GM21786 (cell line): Measurements from ENCODE around the gene LRP3.
A peak's percentile ranks its signal among the peaks of the same experiment; 100 is the strongest.

ENCODE experiments used
- ATAC-seq: cut with Tn5 transposase; IDR thresholded peaks from one replicate; pipeline ENCODE4 v1.9.1; 2021; ENCODE audit not compliant: unreplicated experiment

LRP3 gene

GRCh38 chr19:33235269-33235995 is 41.3 kb downstream of the LRP3 start:
- ATAC-seq: peak; percentile 85

GRCh38 chr19:33235996-33236350 is 41.8 kb downstream of the LRP3 start:
- ATAC-seq: no peak

- ATAC-seq: no peak
Observed at GRCh38 chr19:33236696-33237390, 42.7 kb downstream of the LRP3 start.

GRCh38 chr19:33238481-33239149 is 44.5 kb downstream of the LRP3 start:
- ATAC-seq: no peak

- ATAC-seq: no peak
Observed at GRCh38 chr19:33239223-33239975, 45.3 kb downstream of the LRP3 start.

- ATAC-seq: no peak
Observed at GRCh38 chr19:33240181-33240771, 46.1 kb downstream of the LRP3 start.

GRCh38 chr19:33241091-33241529 is 47.0 kb downstream of the LRP3 start:
- no peak for ATAC-seq

- ATAC-seq: no peak
Observed at GRCh38 chr19:33241530-33242101, 47.5 kb downstream of the LRP3 start.

- no peak for ATAC-seq
Observed at GRCh38 chr19:33242131-33242530, 48.0 kb downstream of the LRP3 start.

GRCh38 chr19:33242911-33243310 is 48.8 kb downstream of the LRP3 start:
- ATAC-seq: no peak

- ATAC-seq: no peak
Observed at GRCh38 chr19:33245948-33246708, 52.0 kb downstream of the LRP3 start.

GRCh38 chr19:33246709-33247440 is 52.7 kb downstream of the LRP3 start:
- ATAC-seq: no peak

GRCh38 chr19:33247441-33247819 is 53.3 kb downstream of the LRP3 start:
- ATAC-seq: no peak

GRCh38 chr19:33248104-33248503 is 54.0 kb downstream of the LRP3 start:
- ATAC-seq: no peak

GRCh38 chr19:33248553-33248953 is 54.4 kb downstream of the LRP3 start:
- ATAC-seq: no peak

GRCh38 chr19:33248954-33249613 is 55.0 kb downstream of the LRP3 start:
- ATAC-seq: no peak

- ATAC-seq: no peak
Observed at GRCh38 chr19:33249740-33250366, 55.7 kb downstream of the LRP3 start.

GRCh38 chr19:33250500-33250899 is 56.4 kb downstream of the LRP3 start:
- ATAC-seq: no peak
